Natural killer cell (primary cell): ENCODE measurements around the gene SLC44A1. TPM values are rescaled to one million over a fixed set of nuclear protein-coding genes. Genes with fewer than 3 reads are reported as not detected.
A peak's percentile ranks its signal among the peaks of the same experiment; 100 is the strongest.

Experiments
- ATAC-seq, 3 donors: fragments of 150-1000 bp in 2 of 3; fragments of 200-7000 bp in 1 of 3; cut with Tn5 transposase; 1 replicate in 1 of 3; 2 replicates in 2 of 3; pipeline ENCODE4 v1.10.0; 2021; ENCODE audit warnings: mild to moderate bottlenecking in 2 of 3, moderate library complexity in 2 of 3
- DNase-seq, 2 donors: peaks; one replicate each; pipeline versions ENCODE4 v3.0.0 to v3.0.0-alpha.2; 2013 to 2021; ENCODE audit warnings: mixed read lengths in 1 of 2
- H3K27ac ChIP-seq: one replicate; pipeline ENCODE4 v1.5.1; 2013; ENCODE audit warnings: mild to moderate bottlenecking, low read length
- H3K27me3 ChIP-seq: one replicate; pipeline ENCODE4 v1.6.1; 2013; ENCODE audit warnings: low read length; ENCODE audit not compliant: control insufficient read depth, insufficient read depth
- H3K36me3 ChIP-seq: one replicate; pipeline ENCODE4 v1.6.1; 2013; ENCODE audit warnings: low read length; ENCODE audit not compliant: control insufficient read depth, insufficient read depth
- H3K4me1 ChIP-seq: one replicate; pipeline ENCODE4 v1.6.1; 2013; ENCODE audit warnings: low read length; ENCODE audit not compliant: control insufficient read depth, insufficient read depth
- H3K4me3 ChIP-seq: one replicate; pipeline ENCODE4 v1.5.1; 2013; ENCODE audit warnings: low read length
- H3K9me3 ChIP-seq: one replicate; pipeline ENCODE4 v1.6.1; 2013; ENCODE audit warnings: low read length; ENCODE audit not compliant: control insufficient read depth, insufficient read depth
- H3K27ac Mint-ChIP-seq, 2 donors: one replicate each; pipeline ENCODE4 v1.8.0; 2022; ENCODE audit warnings: mild to moderate bottlenecking in 2 of 2, mixed read lengths in 2 of 2, moderate library complexity in 1 of 2
- H3K27me3 Mint-ChIP-seq, 2 donors: one replicate each; pipeline ENCODE4 v1.8.0; 2022; ENCODE audit warnings: low read depth in 2 of 2, mixed read lengths in 2 of 2
- H3K36me3 Mint-ChIP-seq: one replicate; pipeline ENCODE4 v1.8.0; 2022; ENCODE audit warnings: mixed read lengths
- H3K4me1 Mint-ChIP-seq, 2 donors: one replicate each; pipeline ENCODE4 v1.8.0; 2022; ENCODE audit warnings: mixed read lengths in 2 of 2
- H3K4me3 Mint-ChIP-seq: one replicate; pipeline ENCODE4 v1.8.0; 2022; ENCODE audit warnings: mild to moderate bottlenecking, moderate library complexity, mixed read lengths
- H3K9me3 Mint-ChIP-seq, 2 donors: one replicate each; pipeline ENCODE4 v1.8.0; 2022; ENCODE audit warnings: mixed read lengths in 2 of 2
- WGBS: methylation state at CpG from one replicate; pipeline ENCODE4 v1.1.7; 2013; ENCODE audit warnings: missing lambda C conversion rate; ENCODE audit not compliant: insufficient coverage; 5-methylcytosine and 5-hydroxymethylcytosine counted together
- intact Hi-C: fragments of 100-400 bp; cut with micrococcal nuclease; formaldehyde crosslinking; loops from one replicate; pipeline ENCODE4 v1.14.2; 2022
- total RNA-seq, 4 donors: library from RNA; stranded (reverse); fragments of 120-200 nt in 1 of 4; gene quantifications; one replicate each; pipeline versions ENCODE4 v1.2.3 to v1.2.4, GENCODE V29; 2013 to 2022
- TF ChIP-seq, protein P1 (sequence below): fragments of 200-600 bp; IDR thresholded peaks from one replicate; pipeline ENCODE4 v1.8.0; 2022; ENCODE audit warnings: antibody characterized with exemption

SLC44A1 gene
- total RNA-seq, 3 donors from 2014 or later (not counting 1 experiment from before 2014, with no cell fraction given): 7.1 to 8.3 (median 7.9) TPM

- Histone ChIP-seq H3K9me3 (no peaks in the 10 kb centered on the region), H3K27me3 (no peaks in the 10 kb centered on the region), H3K4me1 (no peaks in the 10 kb centered on the region), H3K4me3 (peak overlapping the region; percentile 12), H3K27ac (no peak overlapping the region), H3K36me3 (peaks cover 1% of the 10 kb centered on the region)
- DNase-seq: no peak
- Mint-ChIP-seq H3K27ac (peak overlapping the region; percentile 12 to 19), H3K4me3 (peak overlapping the region; percentile 71), H3K27me3 (no peaks in the 10 kb centered on the region), H3K36me3 (no peaks in the 10 kb centered on the region), H3K4me1 (peaks cover 5 to 7% of the 10 kb centered on the region in 2 donors), H3K9me3 (no peaks in the 10 kb centered on the region)
- intact Hi-C loops: no loop called here
- ATAC-seq: peak in 1 of 3 donors; percentile 20
- TF ChIP-seq, protein P1, sequence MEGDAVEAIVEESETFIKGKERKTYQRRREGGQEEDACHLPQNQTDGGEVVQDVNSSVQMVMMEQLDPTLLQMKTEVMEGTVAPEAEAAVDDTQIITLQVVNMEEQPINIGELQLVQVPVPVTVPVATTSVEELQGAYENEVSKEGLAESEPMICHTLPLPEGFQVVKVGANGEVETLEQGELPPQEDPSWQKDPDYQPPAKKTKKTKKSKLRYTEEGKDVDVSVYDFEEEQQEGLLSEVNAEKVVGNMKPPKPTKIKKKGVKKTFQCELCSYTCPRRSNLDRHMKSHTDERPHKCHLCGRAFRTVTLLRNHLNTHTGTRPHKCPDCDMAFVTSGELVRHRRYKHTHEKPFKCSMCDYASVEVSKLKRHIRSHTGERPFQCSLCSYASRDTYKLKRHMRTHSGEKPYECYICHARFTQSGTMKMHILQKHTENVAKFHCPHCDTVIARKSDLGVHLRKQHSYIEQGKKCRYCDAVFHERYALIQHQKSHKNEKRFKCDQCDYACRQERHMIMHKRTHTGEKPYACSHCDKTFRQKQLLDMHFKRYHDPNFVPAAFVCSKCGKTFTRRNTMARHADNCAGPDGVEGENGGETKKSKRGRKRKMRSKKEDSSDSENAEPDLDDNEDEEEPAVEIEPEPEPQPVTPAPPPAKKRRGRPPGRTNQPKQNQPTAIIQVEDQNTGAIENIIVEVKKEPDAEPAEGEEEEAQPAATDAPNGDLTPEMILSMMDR: no peak
- 9% methylated on average over 1 of the region's 3 CpGs for WGBS
Observed at GRCh38 chr9:105342147-105342505, 97.7 kb downstream of the SLC44A1 start.

DNA sequence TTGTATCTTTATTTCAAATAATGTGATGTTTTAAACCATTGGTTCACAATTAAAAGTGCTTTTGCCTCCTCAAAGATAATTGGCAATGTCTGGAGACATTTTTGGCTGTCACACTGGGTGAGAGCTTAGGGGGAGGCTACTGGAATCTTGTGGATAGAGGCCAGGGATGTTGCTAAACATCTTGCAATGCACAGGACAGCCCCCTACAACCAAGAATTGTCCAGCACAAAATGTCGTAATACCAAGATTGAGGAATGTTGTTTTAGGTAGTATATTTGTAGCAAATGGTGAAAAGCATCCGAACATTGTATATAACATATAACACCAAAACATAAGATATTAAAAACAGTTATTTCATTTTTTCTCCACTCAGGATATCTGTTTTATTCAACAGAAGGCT lies 99.8 kb downstream of the SLC44A1 start:
- H3K4me1 Mint-ChIP-seq: peaks cover 5 to 7% of the 10 kb centered on the region in 2 donors
- no peak for DNase-seq
- H3K4me1 ChIP-seq: no peaks in the 10 kb centered on the region
- WGBS: no CpG with 5 or more reads among the region's 2 CpGs
- H3K4me3 ChIP-seq: no peak overlapping the region
- H3K27me3 Mint-ChIP-seq: no peaks in the 10 kb centered on the region
- no peaks in the 10 kb centered on the region for H3K9me3 Mint-ChIP-seq
- no peak overlapping the region for H3K27ac ChIP-seq
- ATAC-seq: no peak
- H3K36me3 ChIP-seq: no peaks in the 10 kb centered on the region
- intact Hi-C loops: no loop called here
- H3K27me3 ChIP-seq: no peaks in the 10 kb centered on the region
- H3K36me3 Mint-ChIP-seq: no peaks in the 10 kb centered on the region
- no peak overlapping the region for H3K4me3 Mint-ChIP-seq
- TF ChIP-seq, protein P1: no peak
- no peaks in the 10 kb centered on the region for H3K9me3 ChIP-seq
- H3K27ac Mint-ChIP-seq: no peak overlapping the region

DNA sequence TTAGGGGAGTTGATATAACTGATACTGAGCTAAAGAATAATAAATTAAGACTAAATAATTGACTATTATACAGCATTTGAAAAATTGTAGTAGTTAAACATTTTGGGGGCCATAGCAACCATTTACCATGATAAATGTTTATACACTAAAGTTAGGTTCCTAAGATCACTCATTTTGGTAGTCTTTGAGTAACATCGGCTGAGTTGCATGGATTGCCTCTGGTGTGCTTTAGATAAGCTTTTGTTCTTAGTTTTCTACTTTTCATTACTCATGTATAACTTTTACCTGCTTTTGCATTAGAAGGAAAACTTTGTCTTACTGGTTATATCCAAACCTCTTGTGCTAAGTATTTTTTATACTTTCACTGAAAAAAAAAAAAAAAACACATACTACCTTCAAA lies 101.2 kb downstream of the SLC44A1 start:
- Histone ChIP-seq H3K9me3 (no peaks in the 10 kb centered on the region), H3K4me3 (no peak overlapping the region), H3K36me3 (no peaks in the 10 kb centered on the region), H3K27me3 (no peaks in the 10 kb centered on the region), H3K27ac (no peak overlapping the region), H3K4me1 (no peaks in the 10 kb centered on the region)
- Mint-ChIP-seq H3K4me1 (peaks cover 5 to 7% of the 10 kb centered on the region in 2 donors), H3K4me3 (no peak overlapping the region), H3K27me3 (no peaks in the 10 kb centered on the region), H3K27ac (no peak overlapping the region), H3K9me3 (no peaks in the 10 kb centered on the region), H3K36me3 (no peaks in the 10 kb centered on the region)
- no CpG with 5 or more reads among the region's 1 CpG for WGBS
- intact Hi-C loops: no loop called here
- ATAC-seq (no peak), DNase-seq (no peak)
- TF ChIP-seq, protein P1: no peak

GRCh38 chr9:105346273-105346672 lies 101.8 kb downstream of the SLC44A1 start:
- no peak for ATAC-seq
- Mint-ChIP-seq H3K27me3 (no peaks in the 10 kb centered on the region), H3K4me1 (peaks cover 5 to 7% of the 10 kb centered on the region in 2 donors), H3K27ac (no peak overlapping the region), H3K9me3 (no peaks in the 10 kb centered on the region), H3K36me3 (no peaks in the 10 kb centered on the region), H3K4me3 (no peak overlapping the region)
- 77% methylated on average over 2 of the region's 2 CpGs for WGBS
- DNase-seq: no peak
- no peaks in the 10 kb centered on the region for H3K36me3 ChIP-seq
- no peak overlapping the region for H3K27ac ChIP-seq
- intact Hi-C loops: no loop called here
- TF ChIP-seq, protein P1: no peak
- H3K4me1 ChIP-seq: no peaks in the 10 kb centered on the region
- no peak overlapping the region for H3K4me3 ChIP-seq
- H3K9me3 ChIP-seq: no peaks in the 10 kb centered on the region
- no peaks in the 10 kb centered on the region for H3K27me3 ChIP-seq
